IgD-negative memory B cell (primary cell): ENCODE data around the gene RPRD1A. TPM values are rescaled to one million over a fixed set of nuclear protein-coding genes. Genes with fewer than 3 reads are reported as not detected.
"Not testable (repeated sequence)": the region's sequence is repeated elsewhere in the genome, so short reads cannot be mapped to it uniquely, and the experiment has no call there.

ENCODE experiments used
- H3K27ac Mint-ChIP-seq, 3 donors: one replicate each; pipeline ENCODE4 v1.8.0; 2020 to 2022; ENCODE audit warnings: mild to moderate bottlenecking in 3 of 3, mixed read lengths in 3 of 3, moderate library complexity in 1 of 3
- H3K27me3 Mint-ChIP-seq: one replicate; pipeline ENCODE4 v1.8.0; 2021; ENCODE audit warnings: mixed read lengths
- H3K36me3 Mint-ChIP-seq: one replicate; pipeline ENCODE4 v1.8.0; 2020; ENCODE audit warnings: mild to moderate bottlenecking, mixed read lengths
- H3K4me1 Mint-ChIP-seq, 3 donors: one replicate each; pipeline ENCODE4 v1.8.0; 2020 to 2022; ENCODE audit warnings: mixed read lengths in 3 of 3, mild to moderate bottlenecking in 1 of 3
- H3K4me3 Mint-ChIP-seq, 4 donors: one replicate each; pipeline ENCODE4 v1.8.0; 2020 to 2022; ENCODE audit warnings: mild to moderate bottlenecking in 4 of 4, mixed read lengths in 4 of 4, moderate library complexity in 3 of 4
- H3K9me3 Mint-ChIP-seq, 3 donors: one replicate each; pipeline ENCODE4 v1.8.0; 2020 to 2021; ENCODE audit warnings: mixed read lengths in 3 of 3, mild to moderate bottlenecking in 1 of 3
- polyA plus RNA-seq: library from polyadenylated mRNA; unstranded; fragments of 300-500 nt; fragmentation: Illumina TruSeq; gene quantifications from one replicate; pipeline ENCODE4 v1.2.3, GENCODE V29; 2021

RPRD1A gene
- polyA plus RNA-seq, 1 donor from 2014 or later, result 15.6 TPM

- Mint-ChIP-seq H3K9me3 (no peaks in the 10 kb centered on the region), H3K36me3 (peaks cover 17% of the 10 kb centered on the region), H3K27ac (peak overlapping the region in 1 of 3 donors; percentile 63), H3K4me1 (peaks cover 0 to 2% (median 0%) of the 10 kb centered on the region in 3 donors), H3K27me3 (no peaks in the 10 kb centered on the region), H3K4me3 (no peak overlapping the region)
Measured at GRCh38 chr18:35982409-35983114, 84.8 kb downstream of the RPRD1A start.

GRCh38 chr18:35979112-35979511 is 88.2 kb downstream of the RPRD1A start:
- Mint-ChIP-seq H3K27ac (no peak overlapping the region), H3K4me3 (no peak overlapping the region), H3K4me1 (peaks cover 4 to 10% (median 6%) of the 10 kb centered on the region in 3 donors), H3K27me3 (no peaks in the 10 kb centered on the region), H3K9me3 (no peaks in the 10 kb centered on the region), H3K36me3 (peaks cover 15% of the 10 kb centered on the region)

GRCh38 chr18:35974181-35974580 is 93.2 kb downstream of the RPRD1A start:
- Mint-ChIP-seq H3K27me3 (no peaks in the 10 kb centered on the region), H3K36me3 (peaks cover 5% of the 10 kb centered on the region), H3K9me3 (no peaks in the 10 kb centered on the region), H3K4me3 (peak overlapping the region; percentile 52 to 100 (median 82)), H3K4me1 (peaks cover 21 to 38% (median 29%) of the 10 kb centered on the region in 3 donors), H3K27ac (peak overlapping the region; percentile 71 to 99 (median 89))

- Mint-ChIP-seq H3K36me3 (peaks cover 4% of the 10 kb centered on the region), H3K27me3 (no peaks in the 10 kb centered on the region), H3K4me3 (peak overlapping the region; percentile 95 to 100 (median 96)), H3K27ac (peak overlapping the region; percentile 71 to 99 (median 89)), H3K4me1 (peaks cover 21 to 41% (median 31%) of the 10 kb centered on the region in 3 donors), H3K9me3 (no peaks in the 10 kb centered on the region)
Measured at GRCh38 chr18:35973650-35974049, 93.7 kb downstream of the RPRD1A start.

- Mint-ChIP-seq H3K9me3 (no peaks in the 10 kb centered on the region), H3K4me1 (peaks cover 27 to 48% (median 34%) of the 10 kb centered on the region in 3 donors), H3K27ac (peak within 1 kb of the TSS; percentile 89 to 99 (median 96)), H3K27me3 (no peaks in the 10 kb centered on the region), H3K4me3 (peak within 1 kb of the TSS; percentile 95 to 100 (median 96)), H3K36me3 (peaks cover 4% of the 10 kb centered on the region)
Measured at GRCh38 chr18:35972197-35973000, 95.0 kb downstream of the RPRD1A start, which contains the start of gene RMP24. RMP24 (plus strand) TSS chr18:35972679.

GRCh38 chr18:35971661-35972196 is 95.6 kb downstream of the RPRD1A start:
- no peaks in the 10 kb centered on the region for H3K9me3 Mint-ChIP-seq
- peak overlapping the region; percentile 95 to 100 (median 96) for H3K4me3 Mint-ChIP-seq
- H3K27ac Mint-ChIP-seq, result peak overlapping the region; percentile 89 to 99 (median 96)
- no peaks in the 10 kb centered on the region for H3K27me3 Mint-ChIP-seq
- peaks cover 2% of the 10 kb centered on the region for H3K36me3 Mint-ChIP-seq
- peaks cover 27 to 48% (median 34%) of the 10 kb centered on the region in 3 donors for H3K4me1 Mint-ChIP-seq

- no peaks in the 10 kb centered on the region for H3K27me3 Mint-ChIP-seq
- no peaks in the 10 kb centered on the region for H3K9me3 Mint-ChIP-seq
- H3K36me3 Mint-ChIP-seq, result peaks cover 2% of the 10 kb centered on the region
- H3K27ac Mint-ChIP-seq, result peak overlapping the region in 2 of 3 donors; percentile 9 to 80
- H3K4me3 Mint-ChIP-seq, result peak overlapping the region in 1 of 4 donors; percentile 93
- H3K4me1 Mint-ChIP-seq, result peaks cover 23 to 42% (median 32%) of the 10 kb centered on the region in 3 donors
Measured at GRCh38 chr18:35969676-35970075, 97.7 kb downstream of the RPRD1A start.

GRCh38 chr18:35968278-35968880 is 99.0 kb downstream of the RPRD1A start:
- Mint-ChIP-seq H3K27me3 (no peaks in the 10 kb centered on the region), H3K4me3 (peak overlapping the region; percentile 34 to 79 (median 36)), H3K36me3 (peaks cover 2% of the 10 kb centered on the region), H3K9me3 (no peaks in the 10 kb centered on the region), H3K4me1 (peaks cover 18 to 33% (median 27%) of the 10 kb centered on the region in 3 donors), H3K27ac (peak overlapping the region in 2 of 3 donors; percentile 22 to 88)

- H3K27me3 Mint-ChIP-seq, H3K9me3 Mint-ChIP-seq, H3K36me3 Mint-ChIP-seq: not testable (repeated sequence)
- Mint-ChIP-seq H3K4me1 (peaks cover 13 to 28% (median 23%) of the 10 kb centered on the region in 3 donors), H3K27ac (peak overlapping the region in 1 of 3 donors; percentile 22), H3K4me3 (peak overlapping the region in 2 of 4 donors; percentile 37 to 78)
Measured at GRCh38 chr18:35967866-35968265, 99.5 kb downstream of the RPRD1A start.

GRCh38 chr18:35964319-35964718 is 103.0 kb downstream of the RPRD1A start:
- Mint-ChIP-seq H3K4me3 (no peak overlapping the region), H3K4me1 (peaks cover 5 to 11% (median 6%) of the 10 kb centered on the region in 3 donors), H3K36me3 (no peaks in the 10 kb centered on the region), H3K27me3 (no peaks in the 10 kb centered on the region), H3K9me3 (peaks cover 0 to 3% (median 2%) of the 10 kb centered on the region in 3 donors), H3K27ac (no peak overlapping the region)

GRCh38 chr18:35962320-35962719 is 105.0 kb downstream of the RPRD1A start:
- Mint-ChIP-seq H3K27ac (no peak overlapping the region), H3K4me3 (peak overlapping the region in 1 of 4 donors; percentile 0), H3K36me3 (no peaks in the 10 kb centered on the region), H3K9me3 (peaks cover 0 to 8% (median 3%) of the 10 kb centered on the region in 3 donors), H3K4me1 (no peaks in the 10 kb centered on the region), H3K27me3 (no peaks in the 10 kb centered on the region)

- H3K27ac Mint-ChIP-seq, result no peak overlapping the region
- peaks cover 6% of the 10 kb centered on the region for H3K27me3 Mint-ChIP-seq
- no peaks in the 10 kb centered on the region for H3K36me3 Mint-ChIP-seq
- H3K4me3 Mint-ChIP-seq, result no peak overlapping the region
- H3K4me1 Mint-ChIP-seq, result peaks cover 0 to 1% (median 0%) of the 10 kb centered on the region in 3 donors
- peaks cover 3 to 8% (median 5%) of the 10 kb centered on the region in 3 donors for H3K9me3 Mint-ChIP-seq
Measured at GRCh38 chr18:35956226-35956625, 111.1 kb downstream of the RPRD1A start.

- peaks cover 0 to 3% (median 2%) of the 10 kb centered on the region in 3 donors for H3K9me3 Mint-ChIP-seq
- no peaks in the 10 kb centered on the region for H3K36me3 Mint-ChIP-seq
- no peak overlapping the region for H3K27ac Mint-ChIP-seq
- peaks cover 19% of the 10 kb centered on the region for H3K27me3 Mint-ChIP-seq
- no peak overlapping the region for H3K4me3 Mint-ChIP-seq
- peaks cover 1 to 6% (median 5%) of the 10 kb centered on the region in 3 donors for H3K4me1 Mint-ChIP-seq
Measured at GRCh38 chr18:35953688-35954087, 113.7 kb downstream of the RPRD1A start.

GRCh38 chr18:35950628-35950982 is 116.8 kb downstream of the RPRD1A start:
- Mint-ChIP-seq H3K4me3 (peak overlapping the region in 1 of 4 donors; percentile 85), H3K9me3 (peaks cover 0 to 3% (median 2%) of the 10 kb centered on the region in 3 donors), H3K4me1 (peaks cover 1 to 6% (median 5%) of the 10 kb centered on the region in 3 donors), H3K36me3 (no peaks in the 10 kb centered on the region), H3K27me3 (peaks cover 18% of the 10 kb centered on the region), H3K27ac (no peak overlapping the region)
